Neural cell (in vitro differentiated cells): ENCODE measurements around the gene TIPRL.

Source experiments
- CTCF ChIP-seq: fragments of 450-650 bp; IDR thresholded peaks from 2 replicates; pipeline ENCODE4 v1.5.1; 2014; ENCODE audit warnings: antibody characterized with exemption, mild to moderate bottlenecking, moderate library complexity; ENCODE audit not compliant: poor library complexity, severe bottlenecking
- POLR2AphosphoS5 ChIP-seq: IDR thresholded peaks from 2 replicates; pipeline ENCODE4 v1.6.1; 2012
- RAD21 ChIP-seq: fragments of 450-650 bp; conservative IDR thresholded peaks from 2 replicates; pipeline ENCODE4 v1.6.1; 2014; ENCODE audit warnings: antibody characterized with exemption, mild to moderate bottlenecking, moderate library complexity
- TAF1 ChIP-seq: IDR thresholded peaks from 2 replicates; pipeline ENCODE4 v1.6.1; 2012; ENCODE audit warnings: low read depth

DNA sequence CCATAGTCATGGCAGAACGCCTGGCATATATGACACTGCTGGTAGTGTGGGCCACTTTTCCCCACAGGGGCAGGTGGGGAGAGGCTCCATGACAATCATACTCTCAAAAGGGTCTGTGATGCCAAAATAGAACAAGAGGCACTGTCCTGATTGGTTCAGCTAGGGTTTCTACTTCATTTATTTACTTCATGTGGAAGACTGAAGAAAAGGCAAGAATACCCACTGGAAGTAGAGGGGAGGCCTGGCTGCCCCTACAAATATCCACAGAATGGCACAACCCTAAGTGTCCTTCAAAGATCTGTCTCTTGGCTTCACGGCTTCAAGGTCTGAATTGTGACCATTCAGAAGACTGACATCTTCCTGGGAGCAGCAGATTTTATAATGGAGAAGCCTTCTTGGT is 42.5 kb downstream of the TIPRL start:
- TF ChIP-seq CTCF (no peak), TAF1 (no peak), RAD21 (no peak), POLR2AphosphoS5 (no peak)
